ENCODE measurements around the gene PDE11A.

PDE11A gene

DNA sequence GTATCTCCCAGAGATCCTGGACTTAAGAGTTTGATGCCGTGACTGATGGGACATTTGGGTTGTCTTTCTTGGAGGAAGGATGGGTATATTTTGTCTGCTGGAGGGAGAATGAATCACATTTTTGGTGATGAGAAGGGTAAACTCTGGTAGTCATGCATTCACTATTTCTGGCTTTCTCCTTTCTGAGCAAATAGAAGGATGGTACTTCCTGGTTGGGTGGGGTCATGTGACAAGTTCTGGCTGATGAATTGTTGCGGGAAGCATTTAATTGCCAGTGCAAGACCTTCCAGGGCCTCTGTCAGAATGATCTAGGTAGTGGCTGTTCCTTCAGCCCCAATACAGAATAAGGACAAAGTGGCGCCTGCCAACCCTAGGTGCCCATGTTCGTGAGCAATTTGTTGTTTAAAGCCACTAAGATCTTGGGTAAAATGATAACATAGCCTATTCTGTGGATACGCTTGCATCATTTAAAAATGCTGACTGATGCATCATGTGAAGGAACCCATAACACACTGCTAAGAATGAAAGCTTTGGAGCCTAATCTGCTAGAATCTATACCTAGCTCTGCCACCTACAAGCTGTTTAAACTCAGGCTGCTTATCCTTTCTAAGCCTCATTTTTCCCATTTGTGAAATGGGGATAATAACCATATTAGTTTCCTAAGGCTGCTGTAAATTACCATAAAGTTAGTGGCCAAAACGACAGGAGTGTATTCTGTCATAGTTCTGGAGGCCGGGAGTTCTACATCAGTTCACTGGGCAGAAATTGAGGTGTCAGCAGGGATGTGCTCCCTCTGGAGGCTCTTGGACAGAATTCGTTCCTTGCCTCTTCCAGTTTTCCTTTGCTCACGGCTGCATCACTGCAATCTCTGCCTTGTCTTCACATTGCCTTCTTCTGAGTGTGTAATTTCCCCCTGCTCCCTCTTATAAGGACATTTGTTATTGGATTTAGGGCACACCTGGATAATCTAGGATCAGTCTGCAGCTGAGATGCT is 398.7 kb downstream of the PDE11A start:
- Mint-ChIP-seq H3K27ac (no peak overlapping the region), H3K9me3 (no peaks in the 10 kb centered on the region), H3K36me3 (no peaks in the 10 kb centered on the region), H3K4me1 (no peaks in the 10 kb centered on the region), H3K4me3 (no peak overlapping the region), H3K27me3 (peaks cover 3% of the 10 kb centered on the region)

DNA sequence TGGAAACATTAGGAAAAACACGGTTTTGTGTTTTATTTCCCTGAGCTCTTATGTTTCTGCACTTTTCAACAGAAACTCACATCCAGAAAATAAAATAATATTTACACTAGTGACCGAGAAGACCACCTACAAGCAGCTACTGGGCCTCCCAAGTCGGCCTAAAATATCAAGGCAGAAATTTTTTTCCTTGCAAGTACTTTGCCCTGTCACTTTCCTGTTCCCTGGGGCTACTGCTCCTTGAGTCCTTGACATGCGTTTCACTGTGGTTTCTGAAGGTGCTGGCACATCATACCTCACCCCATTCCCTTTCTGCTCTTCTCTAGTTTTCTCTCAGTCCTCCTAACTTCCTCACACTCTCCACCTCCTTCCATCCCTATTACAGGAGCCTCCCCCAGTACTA is 400.9 kb downstream of the PDE11A start:
- Mint-ChIP-seq H3K27ac (no peak overlapping the region), H3K27me3 (peaks cover 7% of the 10 kb centered on the region), H3K9me3 (no peaks in the 10 kb centered on the region), H3K4me1 (no peaks in the 10 kb centered on the region), H3K4me3 (no peak overlapping the region), H3K36me3 (no peaks in the 10 kb centered on the region)

DNA sequence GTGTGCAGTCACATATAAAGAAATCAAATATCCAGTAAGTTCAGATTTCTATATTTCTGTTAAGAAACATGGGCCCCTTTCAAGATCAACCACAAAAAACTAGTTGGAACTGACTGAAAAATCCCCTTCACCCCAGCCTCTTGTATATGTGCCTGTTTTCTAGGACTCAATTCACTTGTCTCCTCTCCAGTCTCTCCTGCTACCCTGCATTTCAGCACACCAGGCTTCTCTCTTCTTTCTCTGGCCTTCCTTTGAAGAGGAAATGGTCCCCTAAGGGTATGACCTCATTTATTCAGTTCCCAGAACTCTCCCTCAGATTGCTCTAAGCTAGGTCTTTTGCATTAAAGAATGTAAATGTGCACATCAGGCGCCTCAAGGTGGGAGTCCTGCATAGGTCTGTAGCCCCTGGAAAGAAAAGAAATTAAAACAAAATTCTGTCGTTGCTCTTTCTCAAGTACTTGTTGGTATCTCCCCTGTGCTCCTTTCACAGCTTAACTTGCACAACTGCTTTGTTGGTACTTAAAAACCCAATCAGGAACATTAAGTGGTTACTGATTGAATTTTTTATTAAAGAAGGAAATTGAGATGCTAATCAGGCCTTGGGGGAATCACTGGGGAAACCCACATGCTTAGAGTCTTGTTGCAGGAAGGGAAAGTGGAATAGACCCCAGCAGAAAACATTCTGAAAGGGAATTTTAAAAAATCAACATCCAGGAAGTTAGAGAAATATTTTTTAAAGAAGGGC is 401.6 kb downstream of the PDE11A start:
- Mint-ChIP-seq H3K9me3 (no peaks in the 10 kb centered on the region), H3K36me3 (no peaks in the 10 kb centered on the region), H3K27ac (no peak overlapping the region), H3K4me3 (no peak overlapping the region), H3K4me1 (no peaks in the 10 kb centered on the region), H3K27me3 (peaks cover 7% of the 10 kb centered on the region)

DNA sequence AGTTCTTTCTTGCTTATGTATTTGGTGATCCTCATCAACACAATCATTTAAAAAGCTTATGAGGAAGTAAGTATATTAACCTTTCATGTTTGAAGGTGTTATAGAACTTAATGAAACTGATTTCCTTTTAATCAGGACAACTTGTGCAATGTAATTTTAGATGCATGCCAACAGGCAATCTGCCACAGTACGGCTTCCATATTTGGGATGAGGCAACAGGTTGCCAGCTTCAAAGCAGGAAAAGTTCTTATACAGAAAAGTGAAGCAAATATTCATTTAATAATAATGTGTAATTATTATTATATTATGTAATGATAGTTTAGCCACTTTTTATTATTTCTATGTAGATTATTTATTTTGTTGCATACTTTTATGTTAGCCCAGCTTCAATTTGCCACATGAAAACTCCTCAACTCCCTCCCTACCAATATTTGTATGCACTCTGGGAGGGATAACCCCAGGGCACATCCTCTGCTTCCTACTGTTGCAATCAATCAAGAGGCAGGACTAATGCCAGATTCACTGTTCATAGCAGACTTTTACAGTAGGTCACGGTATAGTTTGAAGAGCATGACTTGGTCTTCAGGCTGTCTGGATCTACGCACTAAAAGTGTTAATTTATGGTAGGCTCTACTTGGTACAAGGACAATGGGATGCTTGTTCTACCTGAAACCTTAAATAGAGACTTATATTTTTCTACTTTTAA is 402.8 kb downstream of the PDE11A start:
- Mint-ChIP-seq H3K27me3 (peaks cover 6% of the 10 kb centered on the region), H3K9me3 (no peaks in the 10 kb centered on the region), H3K36me3 (no peaks in the 10 kb centered on the region), H3K27ac (no peak overlapping the region), H3K4me1 (no peaks in the 10 kb centered on the region), H3K4me3 (no peak overlapping the region)

DNA sequence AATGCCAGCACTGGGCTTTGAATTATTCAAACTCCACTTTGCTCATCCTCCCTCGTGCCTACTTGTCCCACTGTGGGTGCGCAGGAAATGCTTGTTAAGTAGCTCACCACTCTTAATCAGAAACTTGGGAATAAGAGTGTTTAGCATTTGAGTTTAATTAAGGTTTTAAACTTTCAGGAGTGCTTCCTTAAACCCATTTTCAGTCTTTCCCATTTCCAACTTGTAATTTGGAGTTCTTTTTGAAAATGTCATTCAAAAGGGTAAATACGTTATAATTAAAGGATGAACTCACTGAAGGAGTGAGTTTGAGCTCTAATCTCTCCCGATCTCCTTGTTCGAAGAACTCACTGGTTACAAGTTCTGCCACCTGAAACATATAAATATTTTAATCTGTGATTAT is 403.4 kb downstream of the PDE11A start:
- Mint-ChIP-seq H3K9me3 (no peaks in the 10 kb centered on the region), H3K4me3 (no peak overlapping the region), H3K27ac (no peak overlapping the region), H3K4me1 (no peaks in the 10 kb centered on the region), H3K27me3 (peaks cover 6% of the 10 kb centered on the region), H3K36me3 (no peaks in the 10 kb centered on the region)

DNA sequence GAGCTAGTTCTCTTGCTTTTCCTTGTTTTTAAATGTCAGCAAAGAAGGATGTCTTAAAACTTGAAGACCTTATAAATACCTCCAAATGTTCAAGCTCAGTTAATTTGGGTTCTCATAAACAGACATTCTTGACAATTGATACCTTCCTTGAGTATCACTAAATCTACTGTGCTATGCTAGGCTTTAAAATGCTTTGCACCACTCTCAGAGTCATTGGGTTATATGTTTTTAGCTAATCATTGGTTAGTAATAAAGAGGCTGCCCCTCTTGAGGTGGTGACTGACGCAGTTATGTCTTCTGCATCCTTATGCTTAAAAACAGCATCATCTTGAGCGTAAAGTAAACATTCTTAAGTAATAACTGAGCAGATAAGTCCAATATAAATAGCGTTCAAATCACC is 404.0 kb downstream of the PDE11A start:
- no peak overlapping the region for H3K4me3 Mint-ChIP-seq
- H3K4me1 Mint-ChIP-seq: no peaks in the 10 kb centered on the region
- peaks cover 6% of the 10 kb centered on the region for H3K27me3 Mint-ChIP-seq
- H3K36me3 Mint-ChIP-seq: no peaks in the 10 kb centered on the region
- no peak overlapping the region for H3K27ac Mint-ChIP-seq
- no peaks in the 10 kb centered on the region for H3K9me3 Mint-ChIP-seq

DNA sequence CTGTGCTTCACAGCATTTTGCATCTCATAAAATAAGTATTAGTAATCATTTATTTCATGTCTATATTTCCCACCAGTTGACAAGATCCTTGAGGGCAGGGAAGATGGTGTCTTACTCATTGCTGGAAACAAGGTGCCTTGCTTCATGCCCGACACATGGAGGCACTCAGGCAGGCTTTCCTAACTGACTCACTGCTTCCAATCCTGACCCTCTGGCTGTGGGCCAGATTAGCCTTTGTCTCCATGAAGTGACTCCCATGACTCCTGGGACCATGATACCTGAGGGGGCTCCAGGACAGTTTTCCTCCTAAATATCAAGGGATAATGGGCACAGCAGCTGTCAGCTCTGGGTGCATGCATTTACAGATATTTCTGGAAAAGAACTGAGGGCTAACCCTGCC is 405.0 kb downstream of the PDE11A start:
- Mint-ChIP-seq H3K9me3 (no peaks in the 10 kb centered on the region), H3K27ac (no peak overlapping the region), H3K4me3 (no peak overlapping the region), H3K36me3 (no peaks in the 10 kb centered on the region), H3K4me1 (no peaks in the 10 kb centered on the region), H3K27me3 (peaks cover 6% of the 10 kb centered on the region)

DNA sequence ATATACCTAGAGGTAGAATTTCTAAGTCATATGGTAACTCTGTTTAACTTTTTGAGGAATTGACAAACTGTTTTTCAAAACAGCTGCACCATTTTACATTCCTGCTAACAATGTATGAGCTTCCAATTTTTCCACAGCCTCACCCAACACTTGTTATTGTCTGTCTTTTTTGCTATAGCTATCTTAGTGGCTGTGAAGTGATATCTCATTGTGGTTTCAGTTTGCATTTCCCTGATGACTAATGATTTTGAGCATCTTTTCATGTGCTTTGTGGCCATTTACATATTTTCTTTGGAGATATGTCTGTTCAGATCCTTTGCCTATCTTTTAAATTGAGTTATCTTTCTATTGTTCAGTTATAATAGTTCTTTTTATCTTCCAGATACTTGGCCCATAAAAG is 406.2 kb downstream of the PDE11A start:
- Mint-ChIP-seq H3K9me3 (no peaks in the 10 kb centered on the region), H3K27me3 (peaks cover 4% of the 10 kb centered on the region), H3K36me3 (no peaks in the 10 kb centered on the region), H3K4me3 (no peak overlapping the region), H3K4me1 (no peaks in the 10 kb centered on the region), H3K27ac (no peak overlapping the region)

DNA sequence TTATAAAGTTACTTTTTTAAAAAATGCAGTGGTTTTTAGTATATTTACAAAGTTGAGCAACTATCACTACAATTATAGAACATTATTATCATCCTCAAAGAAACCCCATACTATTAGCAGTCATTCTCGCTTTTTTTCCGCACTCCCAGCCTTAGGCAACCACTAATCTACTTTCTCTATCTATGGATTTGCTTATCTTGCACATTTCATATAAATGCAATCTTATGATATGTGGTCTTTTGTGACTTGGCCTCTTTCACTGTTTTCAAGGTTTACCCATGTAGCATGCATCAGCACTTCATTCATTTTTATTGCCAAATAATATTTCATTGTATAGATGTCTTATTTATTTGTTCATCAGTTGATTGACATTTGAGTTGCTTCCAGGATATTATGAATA is 406.6 kb downstream of the PDE11A start:
- no peaks in the 10 kb centered on the region for H3K9me3 Mint-ChIP-seq
- peaks cover 4% of the 10 kb centered on the region for H3K27me3 Mint-ChIP-seq
- H3K36me3 Mint-ChIP-seq: no peaks in the 10 kb centered on the region
- H3K4me3 Mint-ChIP-seq: no peak overlapping the region
- H3K4me1 Mint-ChIP-seq: no peaks in the 10 kb centered on the region
- H3K27ac Mint-ChIP-seq: no peak overlapping the region

DNA sequence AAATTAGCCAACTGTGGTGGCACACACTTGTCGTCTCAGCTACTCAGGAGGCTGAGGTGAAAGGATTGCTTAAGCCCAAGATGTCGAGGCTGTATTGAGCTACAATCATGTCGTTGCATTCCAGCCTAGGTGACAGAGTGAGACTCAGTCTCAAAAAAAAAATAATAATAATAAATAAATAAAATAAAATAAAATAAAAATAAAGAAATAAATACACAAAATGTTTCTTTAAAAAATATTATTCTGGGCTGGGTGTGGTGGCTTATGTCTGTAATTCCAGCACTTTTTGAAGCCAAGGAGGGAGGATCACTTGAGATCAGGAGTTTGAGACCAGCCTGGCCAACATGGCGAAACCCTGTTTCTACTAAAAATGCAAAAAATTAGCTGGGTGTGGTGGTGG is 407.2 kb downstream of the PDE11A start:
- Mint-ChIP-seq H3K27me3 (peaks cover 4% of the 10 kb centered on the region), H3K4me1 (no peaks in the 10 kb centered on the region), H3K9me3 (no peaks in the 10 kb centered on the region), H3K36me3 (no peaks in the 10 kb centered on the region), H3K27ac (no peak overlapping the region), H3K4me3 (no peak overlapping the region)

DNA sequence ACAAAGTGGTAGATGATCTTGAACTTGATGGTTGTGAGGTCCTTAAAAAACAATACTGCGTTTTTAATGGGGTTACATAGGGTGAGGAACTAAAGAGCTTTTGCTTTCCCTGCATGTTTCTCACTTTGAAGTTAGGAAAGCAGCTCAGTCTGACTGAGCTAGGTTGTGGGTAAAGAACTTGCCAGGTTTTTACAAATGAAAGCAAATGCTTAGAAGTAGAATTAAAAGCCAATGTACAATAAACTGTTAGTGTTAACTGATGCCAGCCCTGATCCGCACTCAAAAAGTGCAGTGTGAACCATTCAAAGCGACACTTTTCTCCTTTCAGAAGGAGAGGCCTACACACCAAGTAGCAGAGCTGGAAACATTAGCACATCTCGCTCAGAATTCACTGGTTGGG is 409.7 kb downstream of the PDE11A start:
- Mint-ChIP-seq H3K27ac (no peak overlapping the region), H3K36me3 (no peaks in the 10 kb centered on the region), H3K9me3 (no peaks in the 10 kb centered on the region), H3K4me1 (no peaks in the 10 kb centered on the region), H3K27me3 (no peaks in the 10 kb centered on the region), H3K4me3 (no peak overlapping the region)

DNA sequence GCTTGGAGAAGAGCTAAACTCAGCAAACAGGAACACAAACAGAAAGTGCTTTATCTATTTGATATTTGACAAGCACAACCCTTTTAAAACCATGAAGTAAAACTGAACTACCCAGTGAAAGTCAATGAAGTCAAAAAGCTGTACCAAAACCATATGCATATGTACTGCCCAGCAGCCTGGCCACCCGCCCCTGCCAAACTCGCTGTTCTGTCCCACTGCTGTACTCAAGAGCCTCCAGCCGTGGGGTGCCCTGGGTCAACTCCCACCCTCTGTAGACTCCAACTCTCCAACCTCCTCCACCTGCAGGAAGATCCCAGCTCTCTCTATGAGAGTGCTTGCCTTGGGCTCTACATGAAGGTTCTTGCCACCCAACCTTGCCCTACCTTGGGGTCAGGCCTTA is 411.8 kb downstream of the PDE11A start:
- H3K4me1 Mint-ChIP-seq: no peaks in the 10 kb centered on the region
- H3K36me3 Mint-ChIP-seq: no peaks in the 10 kb centered on the region
- no peak overlapping the region for H3K27ac Mint-ChIP-seq
- H3K4me3 Mint-ChIP-seq: no peak overlapping the region
- peaks cover 6% of the 10 kb centered on the region for H3K27me3 Mint-ChIP-seq
- H3K9me3 Mint-ChIP-seq: no peaks in the 10 kb centered on the region

DNA sequence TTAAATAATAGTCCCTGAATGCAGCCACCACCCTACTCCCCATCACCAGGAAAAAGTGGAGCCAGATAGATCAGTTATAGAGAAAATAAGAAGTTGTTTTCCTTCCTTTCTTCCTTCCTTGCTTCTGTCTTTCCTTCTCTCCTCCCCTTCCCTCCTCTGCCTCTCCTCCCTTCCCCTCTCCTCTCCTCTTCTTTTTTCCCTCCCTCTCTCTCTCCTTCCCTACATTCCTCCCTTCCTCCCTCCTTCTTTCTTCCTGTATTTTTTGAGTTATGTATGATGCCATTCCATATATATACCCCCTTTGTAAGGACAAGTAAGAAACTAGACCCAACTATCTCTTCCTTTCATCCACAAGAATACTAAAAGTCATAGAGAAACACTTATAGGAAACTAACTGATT is 414.3 kb downstream of the PDE11A start:
- Mint-ChIP-seq H3K9me3 (no peaks in the 10 kb centered on the region), H3K4me3 (no peak overlapping the region), H3K27ac (no peak overlapping the region), H3K36me3 (no peaks in the 10 kb centered on the region), H3K27me3 (peaks cover 6% of the 10 kb centered on the region), H3K4me1 (no peaks in the 10 kb centered on the region)

DNA sequence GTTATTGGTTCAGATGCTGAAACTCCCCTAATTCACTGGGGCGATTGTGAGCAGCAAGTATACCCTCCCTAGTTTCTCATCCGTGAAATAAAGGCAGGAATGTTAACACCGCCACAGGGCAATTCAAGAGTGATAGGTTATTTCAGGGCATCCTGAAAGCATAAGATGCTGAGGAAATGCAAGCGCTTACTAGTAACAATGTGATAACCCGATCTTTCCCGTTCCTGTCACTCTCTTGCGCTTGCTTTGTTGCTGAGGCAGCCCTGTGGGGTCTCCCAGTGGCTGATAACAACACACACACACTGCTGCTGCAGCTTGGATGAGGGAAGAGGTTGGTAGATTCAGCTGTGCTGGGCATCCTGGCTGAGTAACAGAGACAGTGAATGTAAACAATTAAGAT is 420.7 kb downstream of the PDE11A start:
- Mint-ChIP-seq H3K27ac (no peak overlapping the region), H3K36me3 (no peaks in the 10 kb centered on the region), H3K9me3 (no peaks in the 10 kb centered on the region), H3K27me3 (peaks cover 9% of the 10 kb centered on the region), H3K4me1 (no peaks in the 10 kb centered on the region), H3K4me3 (no peak overlapping the region)

DNA sequence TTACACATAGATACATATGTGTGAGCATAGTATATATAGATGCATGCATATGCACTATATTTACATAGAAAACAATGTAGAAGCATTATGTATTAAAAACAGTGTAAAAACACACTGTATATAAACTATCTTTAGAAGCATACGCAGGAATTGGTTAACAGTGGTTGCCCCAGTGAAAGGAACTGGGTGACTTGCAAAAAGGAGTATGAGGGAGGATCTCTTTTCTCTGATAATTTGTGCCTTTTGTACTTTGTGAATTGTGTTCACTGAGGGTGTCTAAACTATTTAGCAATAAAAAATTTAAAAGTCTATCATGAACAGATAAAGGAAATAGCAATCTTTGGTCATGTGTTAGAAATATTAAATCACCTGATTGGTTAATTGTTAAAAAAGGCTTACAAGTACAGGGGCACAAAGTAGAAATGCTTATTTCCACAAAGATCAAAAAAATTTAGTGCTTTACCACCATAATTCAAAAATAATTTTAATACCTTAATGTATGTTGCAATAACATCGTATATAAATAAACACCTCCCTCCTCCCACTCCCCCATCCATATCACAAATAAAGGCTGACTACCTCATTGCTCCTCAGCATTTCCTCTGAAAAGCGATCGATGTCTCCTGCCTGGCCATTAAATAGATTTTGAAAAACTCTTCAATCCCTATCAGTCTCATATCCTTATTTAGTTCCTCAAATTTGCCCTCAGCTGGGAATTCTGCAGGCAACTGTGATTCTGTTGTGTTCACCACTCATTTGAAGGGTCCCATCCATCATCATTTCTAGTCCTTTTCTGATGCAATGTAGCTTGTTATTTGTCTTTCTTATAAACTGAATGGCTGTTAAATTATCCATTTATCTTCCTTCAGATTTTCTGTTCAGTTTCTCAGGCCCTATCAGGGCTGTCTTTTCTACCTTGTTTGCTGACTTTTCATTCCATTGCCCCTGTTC is 422.7 kb downstream of the PDE11A start:
- H3K4me3 Mint-ChIP-seq: no peak overlapping the region
- no peaks in the 10 kb centered on the region for H3K36me3 Mint-ChIP-seq
- H3K27ac Mint-ChIP-seq: no peak overlapping the region

More for the DNA sequence above, 422.7 kb downstream of the PDE11A start:
- Mint-ChIP-seq H3K4me1 (no peaks in the 10 kb centered on the region), H3K9me3 (no peaks in the 10 kb centered on the region), H3K27me3 (peaks cover 6% of the 10 kb centered on the region)
